Retinal pigment epithelial cell (primary cell): ENCODE data around the gene SECTM1.

ENCODE experiments used
- DNase-seq: peaks from one replicate; pipeline ENCODE4 v3.0.0-alpha.2; 2010; ENCODE audit warnings: low read depth
- H3K4me3 ChIP-seq: 2 replicates; pipeline ENCODE4 v1.5.1; 2011; ENCODE audit warnings: mild to moderate bottlenecking, low read length, control low read depth, moderate library complexity
- TF ChIP-seq, protein P1 (sequence below): conservative IDR thresholded peaks from 2 replicates; pipeline ENCODE4 v1.5.1; 2011; ENCODE audit warnings: low read depth, low read length, control low read depth, inconsistent platforms

SECTM1 gene

DNA sequence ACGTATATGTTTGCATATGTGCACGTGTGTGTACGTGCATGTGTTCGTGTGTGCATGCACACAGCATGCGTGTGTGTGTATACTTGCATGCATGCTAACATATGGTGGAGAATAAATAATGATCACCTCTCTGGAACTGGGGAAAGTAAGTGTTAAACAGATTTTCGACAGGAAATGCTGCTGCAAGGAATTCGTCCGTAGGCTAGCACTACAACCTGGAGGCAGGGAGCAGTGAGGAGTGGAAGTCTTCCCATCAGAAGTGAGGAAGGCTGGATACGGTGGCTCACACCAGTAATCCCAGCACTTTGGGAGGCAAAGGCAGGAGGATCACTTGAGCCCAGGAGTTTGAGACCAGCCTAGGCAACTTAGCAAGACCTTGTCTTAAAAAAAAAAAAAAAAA, 55.3 kb downstream of the SECTM1 start:
- H3K4me3 ChIP-seq, result no peak overlapping the region
- no peak for DNase-seq
- TF ChIP-seq, protein P1, sequence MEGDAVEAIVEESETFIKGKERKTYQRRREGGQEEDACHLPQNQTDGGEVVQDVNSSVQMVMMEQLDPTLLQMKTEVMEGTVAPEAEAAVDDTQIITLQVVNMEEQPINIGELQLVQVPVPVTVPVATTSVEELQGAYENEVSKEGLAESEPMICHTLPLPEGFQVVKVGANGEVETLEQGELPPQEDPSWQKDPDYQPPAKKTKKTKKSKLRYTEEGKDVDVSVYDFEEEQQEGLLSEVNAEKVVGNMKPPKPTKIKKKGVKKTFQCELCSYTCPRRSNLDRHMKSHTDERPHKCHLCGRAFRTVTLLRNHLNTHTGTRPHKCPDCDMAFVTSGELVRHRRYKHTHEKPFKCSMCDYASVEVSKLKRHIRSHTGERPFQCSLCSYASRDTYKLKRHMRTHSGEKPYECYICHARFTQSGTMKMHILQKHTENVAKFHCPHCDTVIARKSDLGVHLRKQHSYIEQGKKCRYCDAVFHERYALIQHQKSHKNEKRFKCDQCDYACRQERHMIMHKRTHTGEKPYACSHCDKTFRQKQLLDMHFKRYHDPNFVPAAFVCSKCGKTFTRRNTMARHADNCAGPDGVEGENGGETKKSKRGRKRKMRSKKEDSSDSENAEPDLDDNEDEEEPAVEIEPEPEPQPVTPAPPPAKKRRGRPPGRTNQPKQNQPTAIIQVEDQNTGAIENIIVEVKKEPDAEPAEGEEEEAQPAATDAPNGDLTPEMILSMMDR, result no peak

DNA sequence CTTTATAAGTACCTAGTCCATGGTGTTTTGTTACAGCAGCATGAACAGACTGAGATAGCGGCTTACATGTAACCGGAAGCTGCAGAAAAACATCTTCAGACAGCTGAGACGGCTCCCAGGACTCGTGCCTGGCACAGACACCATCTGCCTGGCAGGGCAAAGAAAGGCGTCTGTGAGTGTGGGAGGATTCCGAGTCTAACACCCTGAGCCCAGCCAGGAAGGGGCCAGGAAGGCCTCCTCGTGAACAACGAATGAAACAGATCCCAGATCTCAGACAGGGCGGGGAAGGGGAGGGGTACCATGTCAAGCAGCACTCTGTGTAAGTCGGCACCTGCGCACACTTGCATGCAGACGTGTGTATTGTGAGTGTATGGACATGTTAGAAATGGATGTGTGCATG, 55.7 kb downstream of the SECTM1 start:
- H3K4me3 ChIP-seq, result no peak overlapping the region
- no peak for DNase-seq
- TF ChIP-seq, protein P1, result no peak

DNA sequence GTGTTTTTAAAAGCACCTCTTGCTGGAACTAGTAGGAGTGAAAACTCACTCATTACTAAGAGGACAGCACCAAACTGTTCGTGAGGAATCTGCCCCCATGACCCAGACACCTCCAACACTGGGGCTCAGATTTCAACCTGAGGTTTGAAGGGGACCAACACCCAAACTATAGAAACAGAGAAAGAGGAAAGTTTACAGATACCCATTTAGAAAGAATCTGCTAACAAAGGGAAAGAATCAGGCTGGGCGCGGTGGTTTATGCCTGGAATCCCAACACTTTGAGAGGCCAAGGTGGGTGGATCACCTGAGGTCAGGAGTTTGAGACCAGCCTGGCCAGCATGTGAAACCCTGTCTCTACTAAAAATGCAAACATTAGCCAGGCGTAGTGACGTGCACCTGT, 56.6 kb downstream of the SECTM1 start:
- no peak for DNase-seq
- TF ChIP-seq, protein P1, result no peak
- no peak overlapping the region for H3K4me3 ChIP-seq

DNA sequence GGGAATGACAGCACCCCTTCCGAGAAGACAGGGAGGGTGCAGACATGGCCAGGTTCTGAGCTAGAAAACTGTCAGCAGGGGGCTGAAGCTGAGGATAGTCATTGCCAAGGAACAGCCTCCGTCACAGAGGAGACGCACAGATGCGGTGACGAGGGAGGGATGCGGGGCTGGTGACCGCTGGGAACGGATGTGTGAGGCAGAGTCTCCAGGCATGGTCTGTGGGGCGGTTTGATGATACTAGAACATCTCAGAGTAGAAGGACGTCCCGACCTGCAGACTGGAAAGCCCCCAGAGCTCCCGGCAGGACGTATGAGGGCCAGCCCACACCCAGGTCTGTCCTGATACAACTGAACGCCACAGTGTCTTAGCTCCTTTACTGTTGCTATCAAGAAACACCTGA, 58.2 kb downstream of the SECTM1 start:
- DNase-seq, result no peak
- H3K4me3 ChIP-seq, result no peak overlapping the region
- TF ChIP-seq, protein P1, result no peak

DNA sequence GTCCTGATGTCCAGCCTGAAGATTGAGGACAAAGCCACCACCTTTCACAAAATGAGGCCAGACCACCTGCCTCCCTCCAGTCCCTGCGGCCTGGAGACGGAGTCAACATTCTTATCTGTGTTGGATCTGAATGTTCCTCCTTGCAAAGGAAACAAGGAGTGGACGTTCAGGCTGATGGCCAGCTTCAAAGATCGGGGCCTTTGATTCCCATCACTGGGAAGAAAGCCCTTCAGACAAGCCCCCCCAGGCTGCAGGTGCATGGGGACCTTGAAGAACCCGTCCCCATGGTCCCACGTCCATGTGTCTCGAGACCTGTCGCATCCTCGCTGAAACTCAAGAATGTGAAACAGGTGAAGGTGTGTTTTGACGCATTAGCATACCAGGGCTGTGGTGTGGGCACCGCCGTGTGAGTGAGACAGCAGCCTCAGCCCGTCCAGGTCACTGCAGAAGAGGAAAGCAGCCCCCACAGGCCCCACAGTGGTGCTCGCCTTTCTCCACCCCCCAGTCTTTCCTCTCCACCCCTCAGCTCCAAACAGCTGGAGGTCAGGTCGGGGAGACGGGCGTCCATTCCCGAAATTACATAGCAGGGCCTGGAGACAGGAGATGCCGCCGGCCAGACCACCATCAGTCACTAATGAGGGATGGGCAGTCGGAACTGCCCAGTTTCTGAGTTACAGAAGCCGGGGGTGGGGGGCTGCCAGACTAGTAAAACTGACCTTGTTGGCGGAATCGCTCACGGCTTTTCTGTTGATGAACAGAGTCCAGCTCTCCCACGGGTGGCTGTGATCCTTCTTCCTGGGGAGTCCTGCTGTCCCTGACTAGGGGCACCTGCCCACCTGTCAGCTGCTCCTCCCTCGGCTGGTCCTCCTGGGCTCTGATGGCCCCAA, 59.2 kb downstream of the SECTM1 start:
- TF ChIP-seq, protein P1, result no peak
- peak overlapping the region; percentile 49 for H3K4me3 ChIP-seq
- DNase-seq, result no peak

DNA sequence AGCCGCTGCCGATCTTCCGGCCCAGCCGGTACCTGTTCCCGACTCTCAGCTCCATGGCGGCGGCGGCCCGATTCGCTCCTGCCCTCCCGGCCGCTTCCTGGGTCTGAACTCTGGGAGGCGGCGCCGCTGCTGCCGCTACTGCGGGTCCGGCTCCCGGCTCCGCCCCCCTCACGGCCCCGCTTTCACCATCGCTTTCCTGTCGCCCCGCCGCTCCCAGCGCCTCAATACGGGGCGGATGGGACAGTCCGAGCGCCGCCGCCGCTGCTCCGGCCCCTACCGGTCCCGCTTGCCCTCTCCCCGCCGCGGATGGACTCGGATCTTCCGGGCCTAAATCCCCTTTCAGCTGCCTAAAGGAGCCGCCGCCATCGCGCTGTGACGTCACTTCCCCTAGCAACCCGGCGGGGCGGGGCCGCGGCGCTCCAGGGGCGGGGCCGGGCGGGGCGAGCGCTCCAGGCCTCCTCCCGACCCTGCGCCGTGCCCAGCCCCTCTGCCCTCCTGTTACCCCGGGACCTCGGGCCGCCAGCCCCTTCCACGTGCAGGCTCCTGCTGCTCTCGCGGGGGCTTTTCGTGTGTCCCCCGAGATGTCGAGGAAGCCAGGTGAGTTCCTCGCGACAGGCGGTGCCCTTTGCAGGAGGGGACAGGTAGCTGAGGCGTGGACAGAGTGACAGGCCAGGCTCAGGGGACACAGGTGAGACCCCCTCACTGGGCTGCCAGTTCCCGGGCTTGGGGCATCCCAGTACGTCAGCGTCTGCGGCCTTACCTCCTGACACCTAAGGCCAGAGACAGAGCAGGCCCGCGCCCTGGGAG, 60.0 kb downstream of the SECTM1 start, which contains the start of gene CSNK1D:
TSS of gene CSNK1D (minus strand) at position 374 of the 807 bp plus-strand sequence. CDS start at position 55, 319 bp downstream.
- TF ChIP-seq, protein P1, result no peak
- peak; percentile 26 for DNase-seq
- H3K4me3 ChIP-seq, result peak within 1 kb of the TSS; percentile 87
